GM04503 (cell line): Measurements from ENCODE around the gene CD99.

Experiments
- DNase-seq: peaks from one replicate; pipeline ENCODE4 v3.0.0-alpha.2; 2012; ENCODE audit warnings: low read depth

The CD99 gene

GRCh38 chrX:2698604-2699003 lies 7.5 kb downstream of the CD99 start:
- no peak for DNase-seq

DNA sequence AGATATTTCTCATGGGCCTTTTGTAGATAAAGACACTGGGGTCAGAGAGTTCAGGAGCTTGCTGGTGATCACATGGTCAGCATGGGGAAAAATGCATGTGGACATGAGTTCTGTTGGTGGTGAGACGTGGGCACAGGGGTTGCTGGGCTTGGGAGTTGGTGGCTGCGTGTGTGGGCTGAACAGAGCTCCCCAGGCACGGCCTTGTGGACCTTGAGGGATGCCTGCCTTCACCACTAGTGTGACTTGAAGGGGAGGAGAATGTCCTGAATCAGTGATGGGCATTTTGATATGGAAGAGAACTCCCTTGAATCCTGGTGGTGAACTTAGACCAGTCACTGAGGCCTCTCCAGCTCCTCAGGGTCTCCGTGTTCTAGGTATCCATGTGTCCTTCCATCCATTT lies 8.9 kb downstream of the CD99 start:
- DNase-seq, result no peak

DNA sequence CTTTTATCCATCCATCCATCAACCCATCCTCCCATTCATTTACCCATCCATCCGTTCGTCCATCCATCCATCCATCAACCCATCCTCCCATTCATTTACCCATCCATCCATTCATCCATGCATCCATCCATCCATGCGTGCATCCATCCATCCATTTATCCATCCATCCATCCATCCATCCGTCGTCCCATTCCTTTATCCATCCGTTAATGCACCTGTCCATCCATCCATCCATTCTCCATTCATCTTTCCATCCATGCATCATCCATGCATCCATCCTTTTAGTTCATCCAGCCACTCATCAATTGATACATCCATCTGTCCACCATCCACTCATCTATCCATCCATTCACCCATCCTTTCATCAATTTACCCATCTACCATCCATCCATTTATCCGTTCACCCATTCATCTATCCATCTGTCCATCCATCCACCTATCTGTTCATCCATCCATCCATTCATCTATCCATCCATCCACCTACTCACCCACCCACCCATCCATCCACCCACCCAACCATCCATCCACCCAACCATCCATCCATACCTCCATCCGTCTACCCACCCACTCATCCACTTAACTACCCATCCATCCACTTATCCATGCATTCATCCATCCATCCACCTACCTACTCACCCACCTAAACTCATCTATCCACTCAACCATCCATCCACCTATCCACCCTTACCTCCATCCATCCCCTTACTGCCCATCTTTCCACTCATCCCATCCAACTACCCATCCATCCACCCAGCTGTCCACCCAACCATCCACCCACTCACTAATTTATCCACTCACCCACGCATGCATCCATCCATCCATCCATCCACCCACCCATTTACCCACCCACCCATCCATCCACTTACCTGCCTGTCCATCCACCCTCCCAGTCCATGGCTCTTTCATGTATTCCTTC lies 9.6 kb downstream of the CD99 start:
- DNase-seq, result no peak

DNA sequence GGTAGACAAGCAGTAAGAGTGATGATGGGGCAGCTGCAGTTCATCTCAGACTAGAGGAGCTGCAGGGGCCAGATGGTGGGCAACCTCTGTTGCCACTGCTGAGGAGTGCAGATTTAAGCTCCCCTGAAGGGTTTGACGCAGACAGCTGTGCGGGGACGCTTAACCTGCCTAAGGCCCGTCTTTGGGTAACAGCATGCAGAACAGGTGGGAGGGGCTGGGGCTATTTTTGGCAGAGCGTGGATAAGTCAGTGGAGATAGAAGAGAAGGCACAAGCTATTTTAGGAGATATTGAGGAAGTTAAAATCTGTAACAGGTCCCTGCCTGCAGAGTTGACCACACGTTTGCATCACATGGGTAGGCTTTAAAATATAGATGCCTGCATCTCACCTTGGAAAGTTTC lies 10.5 kb downstream of the CD99 start:
- no peak for DNase-seq

GRCh38 chrX:2703991-2704369 lies 12.9 kb downstream of the CD99 start:
- no peak for DNase-seq

DNA sequence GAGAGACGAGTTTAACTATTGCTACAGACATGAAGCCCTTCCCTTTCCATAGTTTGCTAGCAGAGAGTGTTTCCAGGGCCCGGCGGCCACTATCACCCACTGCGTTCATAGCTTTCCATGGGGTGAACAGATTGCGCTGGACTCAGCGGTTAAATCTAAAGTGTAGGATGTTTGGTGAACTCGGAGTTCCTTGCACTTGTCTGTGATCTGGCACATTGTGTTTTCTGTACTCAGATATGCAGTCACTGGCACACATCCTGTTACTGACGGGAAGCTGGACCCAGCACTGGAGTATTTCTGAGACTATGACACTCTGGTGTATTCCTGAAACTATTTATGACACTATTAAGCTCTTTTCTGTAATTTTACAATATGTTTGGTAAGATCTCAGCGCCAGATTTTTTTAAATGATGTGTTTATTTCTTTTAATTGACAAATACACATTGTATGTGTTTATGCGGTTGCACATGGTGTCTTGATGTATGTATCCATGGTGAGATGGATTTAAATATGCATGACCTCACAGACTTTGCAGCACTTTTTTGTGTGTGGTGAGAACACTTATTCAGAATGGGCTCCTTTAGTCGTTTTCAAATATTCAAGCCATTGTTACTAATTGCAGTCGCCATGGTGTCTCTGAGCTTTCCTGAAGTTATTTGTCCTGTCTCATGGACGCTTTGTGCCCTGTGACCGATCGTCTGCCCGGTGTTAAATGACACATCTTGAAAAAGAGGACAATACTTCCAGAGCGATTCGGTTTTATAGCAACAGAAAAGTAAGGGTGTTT lies 14.1 kb downstream of the CD99 start:
- DNase-seq, result no peak

- peak; percentile 91 for DNase-seq
Measured at GRCh38 chrX:2707334-2707760, 16.3 kb downstream of the CD99 start.

DNA sequence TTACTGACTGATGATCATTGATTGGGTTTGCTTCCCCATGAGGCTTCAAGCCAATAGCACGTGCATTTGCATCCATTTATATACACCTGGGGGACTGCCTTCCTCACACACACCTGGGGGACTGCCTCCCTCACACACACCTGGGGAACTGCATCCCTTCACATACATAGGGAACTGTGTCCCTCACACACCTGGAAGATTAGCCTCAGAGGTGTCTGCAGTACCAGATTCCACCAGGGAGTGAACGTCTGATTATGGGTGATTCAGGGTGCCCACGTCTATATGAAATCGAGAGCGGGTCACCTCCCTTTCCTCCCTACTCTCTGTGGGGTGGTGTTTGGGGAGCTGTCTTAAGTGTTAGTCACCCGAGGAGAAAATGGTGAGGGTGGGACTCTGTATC lies 16.9 kb downstream of the CD99 start:
- no peak for DNase-seq

GRCh38 chrX:2708592-2709188 lies 17.6 kb downstream of the CD99 start:
- DNase-seq, result no peak

GRCh38 chrX:2709556-2709955 lies 18.5 kb downstream of the CD99 start:
- DNase-seq, result no peak

DNA sequence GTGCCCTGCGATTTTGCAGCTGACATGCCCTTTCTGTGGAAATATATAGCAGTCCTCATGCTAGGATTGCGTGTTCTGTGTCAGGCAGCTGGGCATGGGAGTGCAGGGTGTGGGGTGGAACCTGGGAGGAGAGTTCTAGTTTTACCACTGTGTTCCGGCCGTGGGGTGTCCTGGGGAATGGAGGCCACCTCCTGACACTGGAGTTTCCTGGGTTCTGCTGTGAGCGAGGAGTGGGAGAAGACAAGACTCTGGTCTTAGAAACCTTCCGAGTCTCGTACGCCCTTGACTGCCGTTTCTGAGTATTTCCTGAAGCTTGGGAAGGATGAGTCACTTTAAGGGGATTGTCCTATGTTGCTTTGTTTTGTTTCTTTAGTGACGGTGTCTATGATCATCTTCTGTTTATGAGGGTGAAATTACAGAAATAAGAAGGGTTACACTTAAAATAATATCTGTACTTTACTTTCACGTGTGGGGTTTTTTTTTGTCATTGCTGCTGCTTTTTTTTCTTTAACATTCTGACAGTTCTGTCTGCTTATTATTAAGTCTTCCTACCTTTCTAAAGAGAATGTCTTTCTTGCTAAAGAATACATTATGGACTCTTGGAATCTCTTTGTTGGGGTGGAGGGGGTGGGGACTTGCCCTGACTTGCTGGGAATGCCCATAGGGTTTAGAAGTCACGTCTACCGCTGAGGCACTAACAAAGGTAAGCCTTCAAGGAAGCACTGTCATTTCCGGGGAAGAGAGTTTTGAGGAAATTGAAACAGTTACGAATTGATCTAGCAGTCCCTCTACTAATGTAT lies 19.1 kb downstream of the CD99 start:
- DNase-seq, result peak; percentile 77

- DNase-seq, result no peak
Measured at GRCh38 chrX:2711441-2711840, 20.3 kb downstream of the CD99 start.

DNA sequence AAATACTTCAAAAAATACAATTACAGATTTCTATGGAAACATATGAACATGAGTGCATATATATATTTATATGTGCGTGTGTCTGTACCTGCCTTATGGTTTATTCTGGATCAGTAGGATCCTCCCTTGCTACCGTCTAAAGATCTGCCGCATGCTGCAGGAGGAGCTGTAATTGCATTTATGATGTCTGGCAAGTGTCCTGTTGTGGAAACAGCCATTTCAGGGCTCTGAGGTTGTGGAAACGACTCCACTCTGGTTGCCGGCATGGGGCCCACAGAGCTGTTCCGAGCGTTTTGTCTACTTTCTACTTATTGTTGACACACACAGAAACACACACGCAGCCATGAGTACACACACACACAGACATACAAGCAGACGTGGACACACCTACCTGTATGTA lies 21.3 kb downstream of the CD99 start:
- DNase-seq, result no peak

- DNase-seq, result no peak
Measured at GRCh38 chrX:2712890-2713840, 22.1 kb downstream of the CD99 start.

GRCh38 chrX:2714551-2714950 lies 23.5 kb downstream of the CD99 start:
- no peak for DNase-seq

DNA sequence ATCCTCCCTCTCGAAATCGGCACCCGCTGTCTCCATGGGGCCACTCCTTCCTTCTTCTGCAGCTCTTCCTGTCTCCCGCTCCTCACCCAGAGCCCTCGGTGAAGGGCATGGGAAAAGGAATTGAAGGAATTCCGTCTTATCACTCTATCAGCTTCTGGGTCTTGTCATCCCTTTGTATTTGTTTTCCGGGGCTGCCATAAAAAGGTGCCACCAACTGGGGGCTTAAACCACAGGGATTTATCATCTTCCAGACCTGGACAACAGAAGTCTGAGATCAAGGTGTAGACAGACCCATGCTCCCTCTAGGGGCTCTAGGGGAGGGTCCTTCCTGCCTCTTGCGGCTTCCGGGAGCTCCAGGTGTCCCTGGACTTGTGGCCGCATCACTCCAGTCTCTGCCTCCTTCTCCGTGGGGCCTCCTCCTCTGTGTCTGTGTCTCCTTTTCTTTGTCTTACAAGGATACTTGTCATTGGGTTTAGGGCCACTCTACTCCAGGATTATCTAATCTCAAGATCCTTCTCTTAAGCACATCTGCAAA lies 24.0 kb downstream of the CD99 start:
- no peak for DNase-seq

DNA sequence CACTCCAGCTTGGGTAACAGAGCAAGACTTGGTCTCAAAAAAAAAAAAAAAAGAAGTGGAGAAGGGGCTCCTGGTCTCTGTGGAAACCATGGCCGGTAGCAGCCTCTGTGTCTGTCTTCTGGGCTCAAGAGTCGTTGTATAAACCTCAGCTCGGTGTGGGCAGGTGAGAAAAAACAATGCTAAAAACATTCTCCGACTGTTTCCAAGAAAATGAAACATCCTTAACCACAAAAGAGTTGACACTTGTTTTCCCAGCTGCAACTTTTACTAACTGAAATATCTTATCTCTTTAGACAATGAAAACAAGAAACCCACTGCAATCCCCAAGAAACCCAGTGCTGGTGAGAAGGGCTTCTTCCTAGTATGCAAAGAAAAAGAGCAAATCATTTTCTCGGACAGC lies 26.2 kb downstream of the CD99 start:
- no peak for DNase-seq

DNA sequence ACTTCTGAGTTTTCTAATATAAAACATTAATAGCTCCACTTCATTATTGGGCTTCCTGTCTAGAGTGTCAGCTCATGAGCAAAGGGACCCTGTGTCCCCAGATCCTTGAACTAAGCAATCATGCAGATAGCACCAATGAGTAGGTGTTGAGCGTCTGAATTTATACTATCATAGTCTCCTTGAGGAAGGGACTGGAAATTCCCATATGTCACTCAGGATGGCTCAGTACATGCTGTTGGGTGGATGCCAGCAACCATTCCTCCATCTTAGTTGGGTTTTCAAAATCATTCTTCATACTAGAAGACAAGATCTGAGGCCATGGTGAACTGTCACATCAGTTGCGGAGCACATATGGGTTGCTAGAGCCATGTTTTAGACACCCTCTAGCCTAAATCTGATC lies 27.7 kb downstream of the CD99 start:
- no peak for DNase-seq

- no peak for DNase-seq
Measured at GRCh38 chrX:2719774-2720447, 28.8 kb downstream of the CD99 start.

- no peak for DNase-seq
Measured at GRCh38 chrX:2723286-2723879, 32.3 kb downstream of the CD99 start.
